Loucy (cell line): ENCODE results near the gene TNFAIP8.

Experiments used
- H2AFZ ChIP-seq: fragments of 200-600 bp; sonication (generic); 2 replicates; pipeline ENCODE4 v1.6.0; 2016; ENCODE audit warnings: antibody characterized with exemption, mild to moderate bottlenecking, low read length, moderate library complexity
- H3F3A ChIP-seq: fragments of 200-600 bp; 2 replicates; pipeline ENCODE4 v1.6.0; 2016; ENCODE audit warnings: antibody characterized with exemption, low read depth, mild to moderate bottlenecking
- H3K27me3 ChIP-seq: fragments of 200-600 bp; sonication (generic); 2 replicates; pipeline ENCODE4 v1.6.1; 2014; ENCODE audit warnings: low read length, mild to moderate bottlenecking; ENCODE audit not compliant: insufficient read depth, poor library complexity, severe bottlenecking
- H3K36me3 ChIP-seq: fragments of 200-600 bp; sonication (generic); 2 replicates; pipeline ENCODE4 v1.6.1; 2016; ENCODE audit warnings: low read length; ENCODE audit not compliant: insufficient read depth
- H3K4me1 ChIP-seq: fragments of 200-600 bp; sonication (generic); 2 replicates; pipeline ENCODE4 v1.5.1; 2014; ENCODE audit warnings: low read length, mild to moderate bottlenecking; ENCODE audit not compliant: insufficient read depth, poor library complexity, severe bottlenecking
- H3K4me2 ChIP-seq: fragments of 200-600 bp; sonication (generic); 2 replicates; pipeline ENCODE4 v1.6.0; 2014; ENCODE audit warnings: antibody characterized with exemption, low read length, low read depth, mild to moderate bottlenecking; ENCODE audit not compliant: poor library complexity, severe bottlenecking
- H3K4me3 ChIP-seq: fragments of 200-600 bp; sonication (generic); 2 replicates; pipeline ENCODE4 v1.5.1; 2014; ENCODE audit warnings: low read length, mild to moderate bottlenecking, mixed read lengths; ENCODE audit not compliant: poor library complexity, severe bottlenecking
- H3K79me2 ChIP-seq: fragments of 200-600 bp; sonication (generic); 2 replicates; pipeline ENCODE4 v1.6.1; 2014; ENCODE audit warnings: low read length; ENCODE audit not compliant: insufficient read depth
- H3K9ac ChIP-seq: fragments of 200-600 bp; sonication (generic); 2 replicates; pipeline ENCODE4 v1.6.0; 2014; ENCODE audit warnings: mild to moderate bottlenecking, low read depth, low read length, moderate library complexity; ENCODE audit not compliant: poor library complexity, severe bottlenecking
- H3K9me2 ChIP-seq: fragments of 200-600 bp; sonication (generic); replicated peaks from 2 replicates; pipeline ENCODE4 v1.6.1; 2016; ENCODE audit warnings: low read depth, low read length, mixed read lengths
- H3K9me3 ChIP-seq: fragments of 200-600 bp; sonication (generic); 2 replicates; pipeline ENCODE4 v1.6.1; 2014; ENCODE audit warnings: mild to moderate bottlenecking, antibody characterized with exemption, low read length, low read depth; ENCODE audit not compliant: insufficient read depth
- H4K20me1 ChIP-seq: fragments of 200-600 bp; sonication (generic); 2 replicates; pipeline ENCODE4 v1.6.0; 2014; ENCODE audit warnings: antibody characterized with exemption, low read length, mild to moderate bottlenecking; ENCODE audit not compliant: insufficient read depth, poor library complexity, severe bottlenecking
- CTCF ChIP-seq: fragments of 200-600 bp; sonication (generic); conservative IDR thresholded peaks from 2 replicates; pipeline ENCODE4 v1.5.1; 2014; ENCODE audit warnings: mild to moderate bottlenecking, antibody characterized with exemption, low read length
- EZH2phosphoT487 ChIP-seq: fragments of 200-600 bp; IDR thresholded peaks from 2 replicates; pipeline ENCODE4 v1.6.1; 2018; ENCODE audit warnings: antibody characterized with exemption, mild to moderate bottlenecking, moderate library complexity, borderline replicate concordance

The TNFAIP8 gene

GRCh38 chr5:119389288-119390030 is 33.6 kb downstream of the TNFAIP8 start:
- Histone ChIP-seq H3K36me3 (peaks cover 16% of the 10 kb centered on the region; the same call in 1 of the 2 replicates), H3K4me1 (peaks cover 15% of the 10 kb centered on the region), H3F3A (no peaks in the 10 kb centered on the region), H3K4me2 (no peak overlapping the region), H3K4me3 (no peak overlapping the region), H3K27me3 (no peaks in the 10 kb centered on the region), H4K20me1 (no peaks in the 10 kb centered on the region), H3K9me2 (no peaks in the 10 kb centered on the region), H3K79me2 (peaks cover 45% of the 10 kb centered on the region), H3K9me3 (no peaks in the 10 kb centered on the region), H2AFZ (no peak overlapping the region), H3K9ac (no peak overlapping the region)
- no peak for TF ChIP-seq EZH2phosphoT487
- TF ChIP-seq CTCF = no peak

GRCh38 chr5:119390404-119390803 is 34.6 kb downstream of the TNFAIP8 start:
- Histone ChIP-seq H2AFZ (no peak overlapping the region), H3K79me2 (peaks cover 36% of the 10 kb centered on the region), H3K4me3 (no peak overlapping the region), H3K9me2 (no peaks in the 10 kb centered on the region), H3K4me2 (no peak overlapping the region), H4K20me1 (no peaks in the 10 kb centered on the region), H3K9me3 (no peaks in the 10 kb centered on the region), H3K27me3 (no peaks in the 10 kb centered on the region), H3K9ac (no peak overlapping the region), H3K36me3 (peaks cover 16% of the 10 kb centered on the region; the same call in 1 of the 2 replicates), H3F3A (no peaks in the 10 kb centered on the region), H3K4me1 (peaks cover 6% of the 10 kb centered on the region)
- TF ChIP-seq CTCF (no peak), EZH2phosphoT487 (no peak)

- Histone ChIP-seq H3K4me2 (no peak overlapping the region), H3K27me3 (no peaks in the 10 kb centered on the region), H2AFZ (no peak overlapping the region), H3K9ac (no peak overlapping the region), H3K4me1 (peaks cover 3% of the 10 kb centered on the region), H4K20me1 (no peaks in the 10 kb centered on the region), H3K9me3 (no peaks in the 10 kb centered on the region), H3K79me2 (peaks cover 13% of the 10 kb centered on the region; the same call in 1 of the 2 replicates), H3K36me3 (peaks cover 16% of the 10 kb centered on the region; the same call in 1 of the 2 replicates), H3K9me2 (no peaks in the 10 kb centered on the region), H3K4me3 (no peak overlapping the region), H3F3A (no peaks in the 10 kb centered on the region)
- TF ChIP-seq CTCF (no peak), EZH2phosphoT487 (no peak)
These were observed 37.4 kb downstream of the TNFAIP8 start for GRCh38 chr5:119393201-119393691.
